HEK293 (cell line): ENCODE results near the gene MSMP.

Source experiments
- KLF8 ChIP-seq: fragments of 450-650 bp; formaldehyde crosslinking; IDR thresholded peaks from 2 replicates; pipeline ENCODE4 v1.5.1; 2016; ENCODE audit warnings: missing biosample characterization, missing genetic modification characterization
- OSR2 ChIP-seq: fragments of 450-650 bp; formaldehyde crosslinking; IDR thresholded peaks from 2 replicates; pipeline ENCODE4 v1.5.1; 2016; ENCODE audit warnings: missing biosample characterization, missing genetic modification characterization
- PATZ1 ChIP-seq: fragments of 450-650 bp; formaldehyde crosslinking; IDR thresholded peaks from 2 replicates; pipeline ENCODE4 v1.5.1; 2016; ENCODE audit warnings: missing biosample characterization, missing genetic modification characterization
- SP7 ChIP-seq: fragments of 450-650 bp; formaldehyde crosslinking; IDR thresholded peaks from 2 replicates; pipeline ENCODE4 v1.5.1; 2016; ENCODE audit warnings: missing biosample characterization, missing genetic modification characterization
- ZBTB1 ChIP-seq: fragments of 450-650 bp; formaldehyde crosslinking; IDR thresholded peaks from 2 replicates; pipeline ENCODE4 v1.5.1; 2016; ENCODE audit warnings: missing biosample characterization, missing genetic modification characterization
- ZBTB48 ChIP-seq: fragments of 450-650 bp; formaldehyde crosslinking; IDR thresholded peaks from 2 replicates; pipeline ENCODE4 v1.5.1; 2016; ENCODE audit warnings: missing biosample characterization, missing genetic modification characterization
- ZBTB8A ChIP-seq: fragments of 450-650 bp; formaldehyde crosslinking; IDR thresholded peaks from 2 replicates; pipeline ENCODE4 v1.5.1; 2016; ENCODE audit warnings: missing biosample characterization, missing genetic modification characterization
- ZFP37 ChIP-seq: fragments of 450-650 bp; formaldehyde crosslinking; IDR thresholded peaks from 2 replicates; pipeline ENCODE4 v1.5.1; 2016; ENCODE audit warnings: missing biosample characterization, missing genetic modification characterization
- ZFP41 ChIP-seq: fragments of 450-650 bp; formaldehyde crosslinking; IDR thresholded peaks from 2 replicates; pipeline ENCODE4 v1.5.1; 2016; ENCODE audit warnings: missing biosample characterization, missing genetic modification characterization, borderline replicate concordance
- ZIC2 ChIP-seq: fragments of 450-650 bp; formaldehyde crosslinking; IDR thresholded peaks from 2 replicates; pipeline ENCODE4 v1.5.1; 2016; ENCODE audit warnings: missing biosample characterization, missing genetic modification characterization
- ZNF112 ChIP-seq: fragments of 450-650 bp; formaldehyde crosslinking; IDR thresholded peaks from 2 replicates; pipeline ENCODE4 v1.5.0; 2017; ENCODE audit warnings: missing biosample characterization, missing genetic modification characterization
- ZNF133 ChIP-seq: fragments of 450-650 bp; formaldehyde crosslinking; IDR thresholded peaks from 2 replicates; pipeline ENCODE4 v1.5.1; 2016; ENCODE audit warnings: missing biosample characterization, missing genetic modification characterization
- ZNF16 ChIP-seq: fragments of 450-650 bp; formaldehyde crosslinking; IDR thresholded peaks from 2 replicates; pipeline ENCODE4 v1.5.1; 2016; ENCODE audit warnings: low read depth, missing biosample characterization, missing genetic modification characterization
- ZNF2 ChIP-seq: fragments of 450-650 bp; formaldehyde crosslinking; IDR thresholded peaks from 2 replicates; pipeline ENCODE4 v1.5.1; 2016; ENCODE audit warnings: missing biosample characterization, missing genetic modification characterization
- ZNF202 ChIP-seq: fragments of 450-650 bp; formaldehyde crosslinking; IDR thresholded peaks from 2 replicates; pipeline ENCODE4 v1.5.1; 2016; ENCODE audit warnings: missing biosample characterization, missing genetic modification characterization, borderline replicate concordance
- ZNF23 ChIP-seq: fragments of 450-650 bp; formaldehyde crosslinking; IDR thresholded peaks from 2 replicates; pipeline ENCODE4 v1.5.1; 2016; ENCODE audit warnings: missing biosample characterization, missing genetic modification characterization, borderline replicate concordance
- ZNF24 ChIP-seq: fragments of 450-650 bp; formaldehyde crosslinking; IDR thresholded peaks from 2 replicates; pipeline ENCODE4 v1.5.1; 2016; ENCODE audit warnings: missing biosample characterization, missing genetic modification characterization
- ZNF274 ChIP-seq, 2 experiments: fragments of 200-500 bp in 1 of 2; fragments of 450-650 bp in 1 of 2; sonication (Bioruptor generic) in 1 of 2; formaldehyde crosslinking in 1 of 2; IDR thresholded peaks; 2 replicates each; pipeline versions ENCODE4 v1.5.1 to v1.6.1; 2014 to 2016; ENCODE audit warnings: borderline replicate concordance in 1 of 2, inconsistent platforms in 1 of 2, low read length in 1 of 2, missing biosample characterization in 1 of 2, missing genetic modification characterization in 1 of 2
- ZNF302 ChIP-seq: fragments of 450-650 bp; formaldehyde crosslinking; IDR thresholded peaks from 2 replicates; pipeline ENCODE4 v1.5.1; 2016; ENCODE audit warnings: missing biosample characterization, missing genetic modification characterization, low read depth
- ZNF394 ChIP-seq: fragments of 450-650 bp; formaldehyde crosslinking; IDR thresholded peaks from 2 replicates; pipeline ENCODE4 v1.5.1; 2016; ENCODE audit warnings: missing biosample characterization, missing genetic modification characterization, mild to moderate bottlenecking, moderate library complexity, borderline replicate concordance
- ZNF449 ChIP-seq: fragments of 450-650 bp; formaldehyde crosslinking; IDR thresholded peaks from 2 replicates; pipeline ENCODE4 v1.5.1; 2017; ENCODE audit warnings: missing biosample characterization, mild to moderate bottlenecking, missing genetic modification characterization, moderate library complexity
- ZNF514 ChIP-seq: fragments of 450-650 bp; formaldehyde crosslinking; IDR thresholded peaks from 2 replicates; pipeline ENCODE4 v1.5.1; 2016; ENCODE audit warnings: missing biosample characterization, missing genetic modification characterization
- ZNF548 ChIP-seq: fragments of 450-650 bp; formaldehyde crosslinking; IDR thresholded peaks from 2 replicates; pipeline ENCODE4 v1.5.1; 2016; ENCODE audit warnings: missing biosample characterization, missing genetic modification characterization
- ZNF561 ChIP-seq: fragments of 450-650 bp; IDR thresholded peaks from 2 replicates; pipeline ENCODE4 v1.5.1; 2018; ENCODE audit warnings: missing biosample characterization, missing genetic modification characterization, borderline replicate concordance
- ZNF621 ChIP-seq: fragments of 450-650 bp; formaldehyde crosslinking; IDR thresholded peaks from 2 replicates; pipeline ENCODE4 v1.5.1; 2017; ENCODE audit warnings: missing biosample characterization, missing genetic modification characterization
- ZNF658 ChIP-seq: fragments of 450-650 bp; formaldehyde crosslinking; IDR thresholded peaks from 2 replicates; pipeline ENCODE4; 2016; ENCODE audit warnings: missing biosample characterization, missing genetic modification characterization
- ZSCAN30 ChIP-seq: fragments of 450-650 bp; IDR thresholded peaks from 2 replicates; pipeline ENCODE4 v1.5.1; 2018; ENCODE audit warnings: missing biosample characterization, mild to moderate bottlenecking, missing genetic modification characterization, moderate library complexity
- TF ChIP-seq, protein P1 (sequence below): fragments of 450-650 bp; formaldehyde crosslinking; IDR thresholded peaks from 2 replicates; pipeline ENCODE4 v1.5.1; 2017; ENCODE audit warnings: missing biosample characterization, missing genetic modification characterization
- TF ChIP-seq, protein P2 (sequence below): fragments of 450-650 bp; formaldehyde crosslinking; IDR thresholded peaks from 2 replicates; pipeline ENCODE4 v1.5.1; 2016; ENCODE audit warnings: missing biosample characterization, missing genetic modification characterization
- TF ChIP-seq, protein P3 (sequence below): fragments of 450-650 bp; formaldehyde crosslinking; IDR thresholded peaks from 2 replicates; pipeline ENCODE4 v1.5.1; 2016; ENCODE audit warnings: missing biosample characterization, missing genetic modification characterization
- TF ChIP-seq, protein P4 (sequence below): fragments of 450-650 bp; formaldehyde crosslinking; IDR thresholded peaks from 2 replicates; pipeline ENCODE4 v1.5.1; 2016; ENCODE audit warnings: missing biosample characterization, missing genetic modification characterization

Gene MSMP

GRCh38 chr9:35748858-35749514 is 5.1 kb downstream of the MSMP start, which contains the start of the genes GBA2 and RGP1 (continued):
- TF ChIP-seq ZNF112 (tag by site-specific recombination) (no peak), ZNF449 (no peak), ZFP41 (no peak), ZNF394 (tag by site-specific recombination) (no peak), ZNF202 (no peak), ZNF24 (tag by site-specific recombination) (no peak), ZNF23 (tag by site-specific recombination) (no peak), ZNF548 (tag by site-specific recombination) (no peak), ZBTB8A (tag by site-specific recombination) (peak; percentile 97), ZNF621 (tag by site-specific recombination) (no peak), ZNF274 (IDR thresholded peaks at IDR 0.05; ENCODE audit: low read length) (no peak), ZNF274 (tag by site-specific recombination; IDR thresholded peaks at IDR 0.05; ENCODE audit: borderline replicate concordance) (no peak), ZFP37 (tag by site-specific recombination) (no peak), ZSCAN30 (peak; percentile 49; the same call in 1 of the 2 replicates), ZNF133 (tag by site-specific recombination) (no peak), ZNF561 (tag by site-specific recombination) (peak; percentile 58; the same call in 1 of the 2 replicates), ZNF302 (no peak), ZNF16 (tag by site-specific recombination) (no peak), ZNF658 (tag by site-specific recombination) (no peak), OSR2 (tag by site-specific recombination) (no peak), ZBTB1 (no peak), KLF8 (tag by site-specific recombination) (peak; percentile 43; the same call in 1 of the 2 replicates), ZNF2 (tag by site-specific recombination) (no peak), ZIC2 (tag by site-specific recombination) (0 out of 2 replicates have a peak, but pooled peaks have one; percentile 10), PATZ1 (tag by site-specific recombination) (no peak), ZBTB48 (tag by site-specific recombination) (peak; percentile 96), ZNF514 (tag by site-specific recombination) (no peak), SP7 (tag by site-specific recombination) (no peak)
- TF ChIP-seq, protein P1, sequence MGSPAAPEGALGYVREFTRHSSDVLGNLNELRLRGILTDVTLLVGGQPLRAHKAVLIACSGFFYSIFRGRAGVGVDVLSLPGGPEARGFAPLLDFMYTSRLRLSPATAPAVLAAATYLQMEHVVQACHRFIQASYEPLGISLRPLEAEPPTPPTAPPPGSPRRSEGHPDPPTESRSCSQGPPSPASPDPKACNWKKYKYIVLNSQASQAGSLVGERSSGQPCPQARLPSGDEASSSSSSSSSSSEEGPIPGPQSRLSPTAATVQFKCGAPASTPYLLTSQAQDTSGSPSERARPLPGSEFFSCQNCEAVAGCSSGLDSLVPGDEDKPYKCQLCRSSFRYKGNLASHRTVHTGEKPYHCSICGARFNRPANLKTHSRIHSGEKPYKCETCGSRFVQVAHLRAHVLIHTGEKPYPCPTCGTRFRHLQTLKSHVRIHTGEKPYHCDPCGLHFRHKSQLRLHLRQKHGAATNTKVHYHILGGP (tag by site-specific recombination) = no peak
- TF ChIP-seq, protein P2, sequence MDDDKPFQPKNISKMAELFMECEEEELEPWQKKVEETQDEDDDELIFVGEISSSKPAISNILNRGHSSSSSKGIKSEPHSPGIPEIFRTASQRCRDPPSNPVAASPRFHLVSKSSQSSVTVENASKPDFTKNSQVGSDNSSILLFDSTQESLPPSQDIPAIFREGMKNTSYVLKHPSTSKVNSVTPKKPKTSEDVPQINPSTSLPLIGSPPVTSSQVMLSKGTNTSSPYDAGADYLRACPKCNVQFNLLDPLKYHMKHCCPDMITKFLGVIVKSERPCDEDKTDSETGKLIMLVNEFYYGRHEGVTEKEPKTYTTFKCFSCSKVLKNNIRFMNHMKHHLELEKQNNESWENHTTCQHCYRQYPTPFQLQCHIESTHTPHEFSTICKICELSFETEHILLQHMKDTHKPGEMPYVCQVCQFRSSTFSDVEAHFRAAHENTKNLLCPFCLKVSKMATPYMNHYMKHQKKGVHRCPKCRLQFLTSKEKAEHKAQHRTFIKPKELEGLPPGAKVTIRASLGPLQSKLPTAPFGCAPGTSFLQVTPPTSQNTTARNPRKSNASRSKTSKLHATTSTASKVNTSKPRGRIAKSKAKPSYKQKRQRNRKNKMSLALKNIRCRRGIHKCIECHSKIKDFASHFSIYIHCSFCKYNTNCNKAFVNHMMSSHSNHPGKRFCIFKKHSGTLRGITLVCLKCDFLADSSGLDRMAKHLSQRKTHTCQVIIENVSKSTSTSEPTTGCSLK = no peak
- TF ChIP-seq, protein P3, sequence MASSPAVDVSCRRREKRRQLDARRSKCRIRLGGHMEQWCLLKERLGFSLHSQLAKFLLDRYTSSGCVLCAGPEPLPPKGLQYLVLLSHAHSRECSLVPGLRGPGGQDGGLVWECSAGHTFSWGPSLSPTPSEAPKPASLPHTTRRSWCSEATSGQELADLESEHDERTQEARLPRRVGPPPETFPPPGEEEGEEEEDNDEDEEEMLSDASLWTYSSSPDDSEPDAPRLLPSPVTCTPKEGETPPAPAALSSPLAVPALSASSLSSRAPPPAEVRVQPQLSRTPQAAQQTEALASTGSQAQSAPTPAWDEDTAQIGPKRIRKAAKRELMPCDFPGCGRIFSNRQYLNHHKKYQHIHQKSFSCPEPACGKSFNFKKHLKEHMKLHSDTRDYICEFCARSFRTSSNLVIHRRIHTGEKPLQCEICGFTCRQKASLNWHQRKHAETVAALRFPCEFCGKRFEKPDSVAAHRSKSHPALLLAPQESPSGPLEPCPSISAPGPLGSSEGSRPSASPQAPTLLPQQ (tag by site-specific recombination) = no peak
- TF ChIP-seq, protein P4, sequence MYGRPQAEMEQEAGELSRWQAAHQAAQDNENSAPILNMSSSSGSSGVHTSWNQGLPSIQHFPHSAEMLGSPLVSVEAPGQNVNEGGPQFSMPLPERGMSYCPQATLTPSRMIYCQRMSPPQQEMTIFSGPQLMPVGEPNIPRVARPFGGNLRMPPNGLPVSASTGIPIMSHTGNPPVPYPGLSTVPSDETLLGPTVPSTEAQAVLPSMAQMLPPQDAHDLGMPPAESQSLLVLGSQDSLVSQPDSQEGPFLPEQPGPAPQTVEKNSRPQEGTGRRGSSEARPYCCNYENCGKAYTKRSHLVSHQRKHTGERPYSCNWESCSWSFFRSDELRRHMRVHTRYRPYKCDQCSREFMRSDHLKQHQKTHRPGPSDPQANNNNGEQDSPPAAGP (tag by site-specific recombination) = no peak
